ENCODE measurements around the gene CBS.
"Not testable (repeated sequence)": the region's sequence is repeated elsewhere in the genome, so short reads cannot be mapped to it uniquely, and the experiment has no call there.

Gene CBS

GRCh38 chr21:43012596-43012995 is 63.0 kb downstream of the CBS start:
- no peak overlapping the region for H3K4me3 ChIP-seq (ENCODE audit: low read depth, low read length)
- no peak for TF ChIP-seq MYC (IDR thresholded peaks at IDR 0.05; ENCODE audit: low read depth, low read length)
- TF ChIP-seq, protein P1, sequence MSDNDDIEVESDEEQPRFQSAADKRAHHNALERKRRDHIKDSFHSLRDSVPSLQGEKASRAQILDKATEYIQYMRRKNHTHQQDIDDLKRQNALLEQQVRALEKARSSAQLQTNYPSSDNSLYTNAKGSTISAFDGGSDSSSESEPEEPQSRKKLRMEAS (IDR thresholded peaks at IDR 0.05; ENCODE audit: low read depth, low read length): no peak
- DNase-seq (ENCODE audit: low read depth): no peak

DNA sequence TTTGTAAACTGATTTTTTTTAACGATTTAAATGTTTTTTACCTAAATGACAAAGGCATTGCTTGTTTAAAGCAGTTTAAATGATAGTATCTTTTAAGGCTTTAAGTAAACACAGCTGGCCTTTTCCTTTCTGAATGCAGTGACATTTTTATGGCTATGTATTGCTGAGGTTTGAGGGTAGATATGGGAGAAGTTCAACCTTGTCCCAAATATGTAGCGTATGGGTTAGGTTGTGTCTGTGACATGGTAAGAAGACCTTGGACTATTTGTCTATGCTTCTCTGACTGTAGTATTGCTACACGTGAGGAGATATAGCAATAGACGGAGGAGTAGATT is 68.8 kb downstream of the CBS start:
- TF ChIP-seq, protein P2, sequence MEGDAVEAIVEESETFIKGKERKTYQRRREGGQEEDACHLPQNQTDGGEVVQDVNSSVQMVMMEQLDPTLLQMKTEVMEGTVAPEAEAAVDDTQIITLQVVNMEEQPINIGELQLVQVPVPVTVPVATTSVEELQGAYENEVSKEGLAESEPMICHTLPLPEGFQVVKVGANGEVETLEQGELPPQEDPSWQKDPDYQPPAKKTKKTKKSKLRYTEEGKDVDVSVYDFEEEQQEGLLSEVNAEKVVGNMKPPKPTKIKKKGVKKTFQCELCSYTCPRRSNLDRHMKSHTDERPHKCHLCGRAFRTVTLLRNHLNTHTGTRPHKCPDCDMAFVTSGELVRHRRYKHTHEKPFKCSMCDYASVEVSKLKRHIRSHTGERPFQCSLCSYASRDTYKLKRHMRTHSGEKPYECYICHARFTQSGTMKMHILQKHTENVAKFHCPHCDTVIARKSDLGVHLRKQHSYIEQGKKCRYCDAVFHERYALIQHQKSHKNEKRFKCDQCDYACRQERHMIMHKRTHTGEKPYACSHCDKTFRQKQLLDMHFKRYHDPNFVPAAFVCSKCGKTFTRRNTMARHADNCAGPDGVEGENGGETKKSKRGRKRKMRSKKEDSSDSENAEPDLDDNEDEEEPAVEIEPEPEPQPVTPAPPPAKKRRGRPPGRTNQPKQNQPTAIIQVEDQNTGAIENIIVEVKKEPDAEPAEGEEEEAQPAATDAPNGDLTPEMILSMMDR (IDR thresholded peaks at IDR 0.05; ENCODE audit: low read depth, low read length): no peak
- TF ChIP-seq POLR2A (IDR thresholded peaks at IDR 0.05; ENCODE audit: extremely low read depth, insufficient read length): no peak
- TF ChIP-seq MYC (IDR thresholded peaks at IDR 0.05; ENCODE audit: low read depth, low read length): no peak
- TF ChIP-seq, protein P1 (IDR thresholded peaks at IDR 0.05; ENCODE audit: low read depth, low read length): no peak
- no peak overlapping the region for H3K4me3 ChIP-seq (ENCODE audit: low read depth, low read length)
- no peak for DNase-seq (ENCODE audit: low read depth)

DNA sequence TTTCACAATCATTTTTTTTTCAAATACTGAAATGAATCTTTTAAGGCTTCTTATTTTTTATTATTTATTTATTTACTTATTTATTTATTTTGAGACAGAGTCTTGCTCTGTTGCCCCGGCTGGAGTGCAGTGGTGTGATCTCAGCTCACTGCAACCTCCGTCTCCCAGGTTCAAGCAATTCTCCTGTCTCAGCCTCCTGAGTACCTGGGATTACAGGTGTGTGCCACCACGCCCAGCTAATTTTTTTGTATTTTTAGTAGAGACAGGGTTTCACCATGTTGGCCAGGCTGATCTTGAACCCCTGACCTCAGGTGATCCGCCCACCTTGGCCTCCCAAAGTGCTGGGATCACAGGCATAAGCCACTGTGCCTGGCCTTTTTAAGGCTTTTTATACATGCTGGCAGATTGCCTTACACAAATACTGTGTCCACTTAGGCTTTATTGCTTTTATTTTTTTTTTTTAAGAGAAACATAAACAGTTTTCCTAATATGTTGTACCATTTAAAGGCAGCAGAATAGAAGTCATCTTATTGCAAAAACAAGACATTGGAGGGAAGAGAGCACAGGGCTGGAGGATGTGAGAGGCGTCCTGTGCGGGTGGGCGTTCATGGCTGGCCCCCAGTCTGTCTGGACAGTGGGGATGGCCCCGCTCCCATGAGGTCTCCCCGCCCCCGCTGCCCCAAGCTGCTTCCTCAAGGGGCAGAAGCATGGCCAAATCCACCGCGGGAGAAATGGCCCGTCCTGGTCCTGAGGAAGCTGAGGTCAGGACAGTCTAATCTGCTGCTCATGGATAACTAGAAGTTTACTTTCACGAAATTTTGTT is 69.4 kb downstream of the CBS start:
- not testable (repeated sequence) for DNase-seq (ENCODE audit: low read depth); H3K4me3 ChIP-seq (ENCODE audit: low read depth, low read length)

DNA sequence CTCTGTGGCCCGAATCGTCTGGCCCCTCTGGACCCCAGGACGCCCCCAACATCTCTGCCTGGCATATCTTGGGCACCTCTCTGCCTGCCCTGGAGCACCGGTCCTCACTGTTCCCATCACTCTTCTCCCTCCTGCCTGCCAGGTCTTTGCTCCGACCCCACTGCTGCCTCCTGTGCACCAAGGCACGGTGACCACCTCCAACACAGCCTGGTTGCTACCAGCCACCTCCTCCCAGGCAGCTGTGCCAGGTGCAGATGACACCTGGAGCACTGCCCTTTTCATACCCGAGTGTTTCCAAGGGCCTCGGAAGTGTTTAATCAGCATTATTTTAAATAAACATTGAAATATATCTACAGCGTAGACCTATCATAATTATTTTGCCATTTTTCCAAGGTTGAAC is 70.0 kb downstream of the CBS start:
- no peak overlapping the region for H3K4me3 ChIP-seq (ENCODE audit: low read depth, low read length)
- TF ChIP-seq, protein P2 (IDR thresholded peaks at IDR 0.05; ENCODE audit: low read depth, low read length): no peak
- no peak for TF ChIP-seq POLR2A (IDR thresholded peaks at IDR 0.05; ENCODE audit: extremely low read depth, insufficient read length)
- TF ChIP-seq MYC (IDR thresholded peaks at IDR 0.05; ENCODE audit: low read depth, low read length): no peak
- TF ChIP-seq, protein P1 (IDR thresholded peaks at IDR 0.05; ENCODE audit: low read depth, low read length): no peak
- DNase-seq (ENCODE audit: low read depth): no peak

DNA sequence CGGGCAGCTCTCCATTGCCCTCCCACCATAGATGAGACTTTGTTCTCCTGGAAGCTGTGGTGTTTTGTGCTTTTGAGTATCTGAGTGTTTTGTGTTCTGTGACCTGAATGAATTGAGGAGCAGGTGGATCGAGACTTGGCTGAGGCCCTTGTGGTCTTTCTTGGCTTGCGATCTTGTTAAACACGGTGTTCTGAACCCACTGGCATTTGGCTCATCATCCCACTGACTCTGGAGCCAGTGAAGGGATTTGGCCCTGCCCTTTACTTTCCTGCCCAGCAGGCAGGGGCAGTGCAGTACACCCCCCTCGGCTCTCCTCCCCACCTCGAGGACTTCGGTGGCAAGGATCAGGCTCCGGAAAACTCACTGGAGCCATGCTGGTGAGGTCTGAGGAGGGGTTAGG is 70.7 kb downstream of the CBS start:
- no peak overlapping the region for H3K4me3 ChIP-seq (ENCODE audit: low read depth, low read length)
- DNase-seq (ENCODE audit: low read depth): no peak
- TF ChIP-seq, protein P2 (IDR thresholded peaks at IDR 0.05; ENCODE audit: low read depth, low read length): no peak
- TF ChIP-seq, protein P1 (IDR thresholded peaks at IDR 0.05; ENCODE audit: low read depth, low read length): no peak
- TF ChIP-seq POLR2A (IDR thresholded peaks at IDR 0.05; ENCODE audit: extremely low read depth, insufficient read length) (no peak), MYC (IDR thresholded peaks at IDR 0.05; ENCODE audit: low read depth, low read length) (no peak)

Measured in NB4 (cell line).